GM18951 (cell line): Measurements from ENCODE around the gene USP37.

Experiments
- POLR2A ChIP-seq: IDR thresholded peaks from 4 replicates; pipeline ENCODE4 v1.6.1; 2011; ENCODE audit warnings: mild to moderate bottlenecking; ENCODE audit not compliant: insufficient read length, insufficient read depth; ENCODE audit errors: extremely low read depth
- in situ Hi-C: fragments of 300-500 bp; cut with MboI; formaldehyde crosslinking; loops from one replicate; pipeline ENCODE4 v1.12.0; 2022; ENCODE audit warnings: low sequenced_read_pairs, mixed read lengths, inconsistent platforms; ENCODE audit not compliant: unreplicated experiment

USP37 gene

GRCh38 chr2:218568190-218569037, at the start of gene USP37, which contains the start of gene CNOT9:
Gene USP37 (minus strand): TSS chr2:218568351. CDS start chr2:218558653, 9,698 bp downstream.
Gene CNOT9 (plus strand): TSS chr2:218568839. CDS start chr2:218568955, 116 bp downstream.
- in situ Hi-C loops = no loop called here
- TF ChIP-seq POLR2A = peak; percentile 75

GRCh38 chr2:218615868-218616315, 47.7 kb upstream of the USP37 start:
- in situ Hi-C loops = no loop called here
- no peak for TF ChIP-seq POLR2A

- in situ Hi-C loops = no loop called here
- no peak for TF ChIP-seq POLR2A
Observed at GRCh38 chr2:218607436-218608115, 39.4 kb upstream of the USP37 start, which contains the start of gene PLCD4. Gene PLCD4 (plus strand): TSS chr2:218607899. CDS start chr2:218615740, 7,841 bp downstream.

- no peak for TF ChIP-seq POLR2A
Observed at GRCh38 chr2:218605432-218605831, 37.3 kb upstream of the USP37 start.

GRCh38 chr2:218585541-218585940, 17.4 kb upstream of the USP37 start:
- in situ Hi-C loops = no loop called here
- TF ChIP-seq POLR2A = no peak

More at GRCh38 chr2:218605432-218605831, 37.3 kb upstream of the USP37 start:
- in situ Hi-C loops = no loop called here

- in situ Hi-C loops = no loop called here
- TF ChIP-seq POLR2A = no peak
Observed at GRCh38 chr2:218583983-218584850, 16.1 kb upstream of the USP37 start.

- in situ Hi-C loops = no loop called here
- TF ChIP-seq POLR2A = no peak
Observed at GRCh38 chr2:218582076-218582475, 13.9 kb upstream of the USP37 start.

GRCh38 chr2:218578272-218578877, 10.2 kb upstream of the USP37 start:
- in situ Hi-C loops = no loop called here
- TF ChIP-seq POLR2A = no peak

GRCh38 chr2:218577482-218578220, 9.5 kb upstream of the USP37 start:
- no peak for TF ChIP-seq POLR2A
- in situ Hi-C loops = no loop called here

GRCh38 chr2:218576854-218577253, 8.7 kb upstream of the USP37 start:
- TF ChIP-seq POLR2A = no peak
- in situ Hi-C loops = no loop called here

GRCh38 chr2:218570850-218571249, 2.7 kb upstream of the USP37 start:
- in situ Hi-C loops = no loop called here
- TF ChIP-seq POLR2A = no peak
